A673 (cell line): ENCODE results near the gene XPNPEP2.
A peak's percentile ranks its signal among the peaks of the same experiment; 100 is the strongest.

Experiments used
- CTCF ChIP-seq: fragments of 300-800, 200-600 bp; sonication (generic); conservative IDR thresholded peaks from 2 replicates; pipeline ENCODE4 v1.5.1; 2017; ENCODE audit warnings: low read depth, mild to moderate bottlenecking, antibody characterized with exemption, low read length, moderate library complexity, mixed read lengths
- EZH2 ChIP-seq: fragments of 200-600 bp; sonication (generic); IDR thresholded peaks from 2 replicates; pipeline ENCODE4 v1.6.1; 2017; ENCODE audit warnings: borderline replicate concordance, low read depth, mild to moderate bottlenecking, mixed read lengths, antibody characterized with exemption, low read length; ENCODE audit not compliant: poor library complexity, severe bottlenecking

GRCh38 chrX:129754056-129755024 lies 15.6 kb downstream of the XPNPEP2 start:
- TF ChIP-seq CTCF (peak; percentile 47), EZH2 (no peak)
